Measurements from ENCODE around the gene AAGAB.

Gene AAGAB

DNA sequence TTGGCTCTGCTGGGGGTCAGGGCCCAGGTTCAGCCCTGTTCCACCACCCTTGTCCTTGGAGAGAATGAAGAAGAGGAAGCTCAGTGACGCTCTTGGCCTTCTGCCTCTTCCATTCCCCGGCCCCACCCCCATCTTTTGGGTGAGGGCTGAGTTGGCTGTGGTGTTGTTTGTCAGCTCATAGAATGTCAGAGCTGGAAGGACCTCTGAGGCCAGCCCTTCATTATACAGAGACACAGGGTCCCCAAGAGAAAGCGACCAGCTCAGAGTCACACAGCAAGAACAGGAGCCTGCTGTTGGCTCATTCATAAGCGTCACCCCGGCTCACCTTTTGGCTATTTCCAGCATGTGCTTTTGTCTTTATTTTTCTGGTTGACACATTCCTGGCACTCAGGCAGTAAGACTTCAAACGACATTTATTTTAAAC, 68.2 kb downstream of the AAGAB start:
- no peak for TF ChIP-seq POLR2AphosphoS5 (IDR thresholded peaks at IDR 0.05; ENCODE audit: low read depth, low read length)
- TF ChIP-seq PAX5 (IDR thresholded peaks at IDR 0.05; ENCODE audit: insufficient read depth, low read length, severe bottlenecking) = no peak
- TF ChIP-seq SPI1 (IDR thresholded peaks at IDR 0.05; ENCODE audit: low read depth, low read length) = no peak
- no peak for TF ChIP-seq POLR2A (IDR thresholded peaks at IDR 0.05; ENCODE audit: low read depth, low read length)
- no peak for TF ChIP-seq POU2F2 (IDR thresholded peaks at IDR 0.05; ENCODE audit: low read depth, low read length)
- no peak for TF ChIP-seq TAF1 (IDR thresholded peaks at IDR 0.05; ENCODE audit: low read depth, low read length)
- DNase-seq (ENCODE audit: insufficient read length, low spot score) (no peak), FAIRE-seq (no peak)

DNA sequence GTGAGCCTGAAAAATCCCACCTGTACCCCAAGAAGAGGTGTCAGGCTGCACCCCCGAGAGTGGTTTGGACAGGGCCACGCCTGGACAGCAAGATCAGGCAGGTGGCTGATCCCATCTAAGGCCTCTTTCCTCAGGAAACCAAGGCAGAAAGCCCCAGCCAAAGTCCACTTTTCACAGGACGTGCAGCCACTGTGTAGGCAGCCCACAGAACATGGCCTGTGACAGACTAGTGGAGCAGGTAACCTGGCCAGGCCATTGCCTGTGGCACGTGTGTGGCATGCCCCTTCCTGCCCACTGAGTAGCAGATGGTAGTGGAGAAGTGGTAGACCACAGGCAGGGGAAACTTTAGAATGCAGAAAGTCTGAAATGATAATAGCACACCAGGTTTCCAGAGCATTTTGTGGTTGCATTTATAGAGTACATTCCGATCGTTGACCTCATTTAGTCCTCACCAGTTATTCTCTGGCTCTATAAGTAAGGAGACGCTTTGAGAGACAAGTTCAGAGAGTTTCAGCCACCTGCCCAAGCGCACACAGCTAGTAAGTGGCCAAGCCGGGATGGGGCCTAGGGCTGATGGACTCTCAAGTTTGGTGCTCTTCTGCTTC, 68.7 kb downstream of the AAGAB start:
- DNase-seq (ENCODE audit: insufficient read length, low spot score) (no peak), FAIRE-seq (peak; percentile 45)
- TF ChIP-seq PAX5 (IDR thresholded peaks at IDR 0.05; ENCODE audit: insufficient read depth, low read length, severe bottlenecking) (no peak), TAF1 (IDR thresholded peaks at IDR 0.05; ENCODE audit: low read depth, low read length) (no peak), POLR2AphosphoS5 (IDR thresholded peaks at IDR 0.05; ENCODE audit: low read depth, low read length) (no peak), POU2F2 (IDR thresholded peaks at IDR 0.05; ENCODE audit: low read depth, low read length) (no peak), POLR2A (IDR thresholded peaks at IDR 0.05; ENCODE audit: low read depth, low read length) (no peak), SPI1 (IDR thresholded peaks at IDR 0.05; ENCODE audit: low read depth, low read length) (no peak)

DNA sequence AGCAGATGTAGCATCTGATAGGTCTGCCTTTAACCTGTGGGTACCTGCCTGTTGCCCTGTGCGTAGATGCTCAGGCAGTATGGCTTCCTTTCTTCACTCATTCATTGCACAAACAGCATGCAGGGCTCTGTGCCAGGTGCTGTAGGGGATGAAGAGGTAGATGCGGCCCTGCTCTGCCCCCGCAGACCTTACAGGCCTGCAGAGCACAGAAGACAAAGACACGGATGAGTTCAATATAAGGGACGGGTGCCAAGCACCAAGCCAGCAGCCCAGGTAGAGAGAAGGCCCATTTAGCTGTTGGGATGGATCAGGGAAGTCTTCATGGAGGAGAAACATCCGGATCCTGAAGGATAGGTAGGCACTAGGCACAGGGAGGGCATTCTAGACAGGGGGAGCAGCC, 69.4 kb downstream of the AAGAB start:
- DNase-seq (ENCODE audit: insufficient read length, low spot score) = no peak
- FAIRE-seq = no peak
- TF ChIP-seq POLR2AphosphoS5 (IDR thresholded peaks at IDR 0.05; ENCODE audit: low read depth, low read length) = no peak
- no peak for TF ChIP-seq SPI1 (IDR thresholded peaks at IDR 0.05; ENCODE audit: low read depth, low read length)
- TF ChIP-seq POLR2A (IDR thresholded peaks at IDR 0.05; ENCODE audit: low read depth, low read length) = no peak
- TF ChIP-seq PAX5 (IDR thresholded peaks at IDR 0.05; ENCODE audit: insufficient read depth, low read length, severe bottlenecking) = no peak
- no peak for TF ChIP-seq TAF1 (IDR thresholded peaks at IDR 0.05; ENCODE audit: low read depth, low read length)
- TF ChIP-seq POU2F2 (IDR thresholded peaks at IDR 0.05; ENCODE audit: low read depth, low read length) = no peak

DNA sequence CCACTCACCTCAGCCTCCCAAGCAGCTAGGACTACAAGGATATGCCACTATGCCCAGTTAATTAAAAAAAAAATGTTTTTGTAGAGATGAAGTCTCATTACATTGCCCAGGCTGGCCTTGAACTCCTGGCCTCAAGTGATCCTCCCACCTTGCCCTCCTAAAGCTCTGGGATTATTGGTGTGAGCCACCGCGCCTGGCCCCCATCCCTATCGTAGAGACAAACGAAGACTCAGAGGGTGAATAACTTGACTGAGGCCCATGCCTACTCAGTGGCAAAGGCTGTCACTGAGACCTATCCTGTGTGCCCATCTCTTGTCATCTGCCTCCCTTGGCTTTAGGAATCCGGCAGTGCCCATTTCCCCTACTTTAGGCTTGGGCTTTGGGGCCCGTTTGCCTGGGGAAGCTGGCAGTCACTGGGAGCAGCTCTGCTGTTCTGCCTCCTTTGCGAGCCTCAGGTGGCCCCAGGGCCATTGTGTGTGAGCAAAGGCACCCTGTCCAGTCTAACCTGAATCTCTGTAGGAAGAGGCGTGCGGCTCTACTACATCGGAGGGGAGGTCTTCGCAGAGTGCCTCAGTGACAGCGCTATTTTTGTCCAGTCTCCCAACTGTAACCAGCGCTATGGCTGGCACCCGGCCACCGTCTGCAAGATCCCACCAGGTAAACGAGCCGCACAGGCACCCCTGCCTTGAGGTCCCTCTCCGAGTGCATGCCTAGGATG, 70.1 kb downstream of the AAGAB start:
- no peak for FAIRE-seq
- TF ChIP-seq POLR2A (IDR thresholded peaks at IDR 0.05; ENCODE audit: low read depth, low read length) = 0 out of 2 replicates have a peak, but pooled peaks have one; percentile 22
- no peak for TF ChIP-seq SPI1 (IDR thresholded peaks at IDR 0.05; ENCODE audit: low read depth, low read length)
- DNase-seq (ENCODE audit: insufficient read length, low spot score) = no peak

DNA sequence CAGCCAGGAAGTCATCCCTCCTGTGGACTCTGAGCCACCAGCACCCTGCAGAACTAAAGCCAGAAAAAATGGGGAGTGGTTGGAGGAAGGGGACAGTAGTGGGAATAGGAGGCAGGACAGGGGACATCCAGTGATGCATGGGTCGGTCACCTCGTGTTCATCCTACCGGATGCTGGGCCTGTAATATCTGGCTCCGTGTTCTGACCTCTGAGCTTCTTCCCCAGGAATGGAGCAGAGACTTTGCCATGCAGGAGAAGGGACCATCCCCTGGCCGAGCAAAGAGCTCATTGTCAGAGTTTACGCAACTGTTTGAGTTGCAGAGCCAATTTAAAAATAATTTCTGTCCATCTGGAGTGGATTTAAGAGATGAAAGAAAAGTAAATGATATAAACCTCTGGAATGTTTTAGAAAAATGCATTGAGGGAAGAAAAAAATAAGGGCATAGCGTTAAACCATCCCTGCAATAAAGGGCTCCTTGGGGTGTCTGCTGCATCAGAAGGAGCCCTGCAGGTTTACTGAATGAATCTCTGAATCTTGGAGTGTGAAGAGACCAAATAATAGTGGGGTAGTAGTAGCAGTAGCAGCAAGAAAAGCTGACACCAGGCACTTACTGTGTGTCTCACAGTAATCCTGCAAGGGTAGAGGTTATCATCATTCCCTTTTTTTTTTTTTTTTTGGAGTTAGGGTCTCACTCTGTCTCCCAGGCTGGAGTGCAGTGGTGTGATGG, 70.9 kb downstream of the AAGAB start:
- TF ChIP-seq SPI1 (IDR thresholded peaks at IDR 0.05; ENCODE audit: low read depth, low read length) (no peak), PAX5 (IDR thresholded peaks at IDR 0.05; ENCODE audit: insufficient read depth, low read length, severe bottlenecking) (no peak), POLR2AphosphoS5 (IDR thresholded peaks at IDR 0.05; ENCODE audit: low read depth, low read length) (no peak), TAF1 (IDR thresholded peaks at IDR 0.05; ENCODE audit: low read depth, low read length) (no peak)
- DNase-seq (ENCODE audit: insufficient read length, low spot score) (no peak), FAIRE-seq (no peak)

DNA sequence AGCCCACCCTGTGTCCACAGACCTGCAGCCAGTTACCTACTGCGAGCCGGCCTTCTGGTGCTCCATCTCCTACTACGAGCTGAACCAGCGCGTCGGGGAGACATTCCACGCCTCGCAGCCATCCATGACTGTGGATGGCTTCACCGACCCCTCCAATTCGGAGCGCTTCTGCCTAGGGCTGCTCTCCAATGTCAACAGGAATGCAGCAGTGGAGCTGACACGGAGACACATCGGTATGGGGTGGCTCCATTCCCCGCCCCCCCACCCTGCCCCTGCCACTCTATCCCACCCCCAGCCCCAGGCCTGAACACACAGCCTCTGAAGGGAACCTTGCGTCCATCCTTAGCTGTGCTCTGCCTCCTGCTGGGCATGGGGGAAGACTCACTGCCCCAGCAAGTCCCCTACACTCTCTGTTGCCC, 73.2 kb downstream of the AAGAB start:
- no peak for TF ChIP-seq POLR2AphosphoS5 (IDR thresholded peaks at IDR 0.05; ENCODE audit: low read depth, low read length)
- no peak for TF ChIP-seq TAF1 (IDR thresholded peaks at IDR 0.05; ENCODE audit: low read depth, low read length)
- no peak for TF ChIP-seq SPI1 (IDR thresholded peaks at IDR 0.05; ENCODE audit: low read depth, low read length)
- TF ChIP-seq POLR2A (IDR thresholded peaks at IDR 0.05; ENCODE audit: low read depth, low read length) = no peak
- no peak for TF ChIP-seq PAX5 (IDR thresholded peaks at IDR 0.05; ENCODE audit: insufficient read depth, low read length, severe bottlenecking)
- TF ChIP-seq POU2F2 (IDR thresholded peaks at IDR 0.05; ENCODE audit: low read depth, low read length) = no peak
- FAIRE-seq (no peak), DNase-seq (ENCODE audit: insufficient read length, low spot score) (no peak)

DNA sequence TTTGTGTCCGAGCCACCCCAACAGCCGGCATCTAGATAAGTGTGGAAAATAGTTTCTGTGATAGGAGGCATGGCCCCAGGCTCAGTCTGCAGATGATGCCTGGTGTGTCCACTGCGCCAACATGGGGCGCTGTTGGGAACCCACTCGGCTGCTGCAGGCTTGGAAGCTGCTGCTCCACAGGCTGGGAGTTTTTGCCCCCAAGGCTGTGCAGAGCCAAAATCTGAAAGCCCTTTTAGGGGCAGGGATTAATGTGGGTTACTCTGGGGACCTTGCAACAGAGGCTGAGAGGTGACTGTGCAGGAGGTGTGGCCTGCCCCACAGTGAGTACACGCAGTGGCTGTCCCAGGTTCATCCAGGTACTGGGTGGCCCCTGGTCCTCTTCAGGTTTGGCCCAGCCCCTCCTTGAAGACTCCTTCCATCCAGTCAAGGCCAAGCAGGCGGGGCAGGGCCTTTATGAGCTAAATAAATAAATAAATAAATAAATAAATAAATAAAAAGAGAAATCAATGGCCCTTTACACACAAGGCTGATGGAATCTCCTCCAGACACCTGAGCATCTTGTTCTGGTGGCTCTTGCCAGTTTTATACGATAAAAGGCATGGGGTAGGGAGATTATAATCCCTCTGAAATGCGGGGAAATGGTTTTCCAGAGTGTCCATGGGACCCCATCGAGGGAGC, 73.8 kb downstream of the AAGAB start:
- TF ChIP-seq POU2F2 (IDR thresholded peaks at IDR 0.05; ENCODE audit: low read depth, low read length) (no peak), SPI1 (IDR thresholded peaks at IDR 0.05; ENCODE audit: low read depth, low read length) (no peak), PAX5 (IDR thresholded peaks at IDR 0.05; ENCODE audit: insufficient read depth, low read length, severe bottlenecking) (no peak), POLR2A (IDR thresholded peaks at IDR 0.05; ENCODE audit: low read depth, low read length) (no peak), POLR2AphosphoS5 (IDR thresholded peaks at IDR 0.05; ENCODE audit: low read depth, low read length) (no peak), TAF1 (IDR thresholded peaks at IDR 0.05; ENCODE audit: low read depth, low read length) (no peak)
- DNase-seq (ENCODE audit: insufficient read length, low spot score) = no peak
- FAIRE-seq = no peak

DNA sequence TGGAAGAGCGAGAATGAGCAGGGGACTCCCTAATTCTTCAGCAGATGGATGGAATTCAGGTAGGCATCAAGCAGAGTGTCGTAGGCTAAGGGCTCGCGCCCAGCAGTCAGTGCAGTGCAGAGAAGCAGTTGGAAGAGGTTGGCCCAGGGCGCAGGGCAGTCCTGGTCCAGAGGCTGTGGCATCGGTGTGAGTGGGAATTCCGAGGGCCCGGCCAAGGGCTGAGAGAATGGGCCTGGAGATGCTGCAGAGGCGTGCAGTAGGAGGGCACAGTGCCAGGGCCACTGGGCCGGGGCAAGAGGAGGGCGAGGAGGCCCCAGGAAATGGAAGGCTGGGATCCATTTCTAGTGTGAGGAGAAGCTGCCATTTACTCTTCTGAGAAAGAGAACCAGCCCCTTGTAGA, 74.4 kb downstream of the AAGAB start:
- TF ChIP-seq TAF1 (IDR thresholded peaks at IDR 0.05; ENCODE audit: low read depth, low read length) (no peak), PAX5 (IDR thresholded peaks at IDR 0.05; ENCODE audit: insufficient read depth, low read length, severe bottlenecking) (no peak), POLR2AphosphoS5 (IDR thresholded peaks at IDR 0.05; ENCODE audit: low read depth, low read length) (no peak), SPI1 (IDR thresholded peaks at IDR 0.05; ENCODE audit: low read depth, low read length) (no peak), POU2F2 (IDR thresholded peaks at IDR 0.05; ENCODE audit: low read depth, low read length) (no peak), POLR2A (IDR thresholded peaks at IDR 0.05; ENCODE audit: low read depth, low read length) (no peak)
- DNase-seq (ENCODE audit: insufficient read length, low spot score) (no peak), FAIRE-seq (no peak)

DNA sequence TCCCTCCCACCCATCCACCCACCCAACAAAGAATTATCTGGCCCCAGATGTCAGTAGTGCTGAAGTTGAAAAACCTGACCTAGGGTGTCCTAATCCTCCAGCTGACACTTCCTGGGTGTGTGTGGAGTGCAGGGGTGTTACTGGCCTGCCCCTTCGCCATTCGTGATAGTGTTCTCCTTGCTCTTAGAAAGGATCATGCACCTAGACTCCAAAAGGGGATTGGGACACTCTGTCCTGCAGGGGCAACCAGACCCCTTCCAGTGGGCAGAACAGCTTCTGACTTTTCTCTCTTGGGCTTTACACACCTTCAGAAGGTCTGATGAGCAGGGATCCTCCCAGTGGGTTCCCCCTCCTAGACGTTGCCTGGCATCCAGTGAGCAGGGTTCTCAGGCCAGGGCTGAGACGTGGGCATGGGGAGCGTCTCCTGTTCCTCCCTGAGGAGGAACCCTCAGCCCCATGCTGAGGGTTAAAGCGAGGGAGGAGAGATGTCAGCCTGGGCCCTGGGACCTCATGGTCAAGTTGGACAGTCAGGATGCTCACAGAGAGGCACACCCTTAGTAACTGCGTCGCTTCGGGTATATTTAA, 75.0 kb downstream of the AAGAB start:
- TF ChIP-seq PAX5 (IDR thresholded peaks at IDR 0.05; ENCODE audit: insufficient read depth, low read length, severe bottlenecking) (no peak), POU2F2 (IDR thresholded peaks at IDR 0.05; ENCODE audit: low read depth, low read length) (no peak), TAF1 (IDR thresholded peaks at IDR 0.05; ENCODE audit: low read depth, low read length) (no peak), POLR2AphosphoS5 (IDR thresholded peaks at IDR 0.05; ENCODE audit: low read depth, low read length) (no peak), POLR2A (IDR thresholded peaks at IDR 0.05; ENCODE audit: low read depth, low read length) (no peak), SPI1 (IDR thresholded peaks at IDR 0.05; ENCODE audit: low read depth, low read length) (no peak)
- no peak for FAIRE-seq
- DNase-seq (ENCODE audit: insufficient read length, low spot score) = no peak

Data from GM12891 (cell line).